HAP-1 (cell line): ENCODE measurements around the gene DMBX1.

Source experiments
- DNase-seq, 2 experiments: peaks; one replicate each; pipeline ENCODE4 v3.0.0-alpha.2; 2016 to 2020; ENCODE audit warnings: low spot score in 2 of 2
- H3K27me3 ChIP-seq: fragments of 250-450 bp; sonication (Bioruptor Pico); 2 replicates; pipeline ENCODE4 v1.5.1; 2020; ENCODE audit warnings: low read depth, mild to moderate bottlenecking, moderate library complexity
- H3K36me3 ChIP-seq: fragments of 250-450 bp; sonication (Bioruptor Pico); replicated peaks from 2 replicates; pipeline ENCODE4 v1.5.1; 2020; ENCODE audit warnings: mild to moderate bottlenecking
- H3K4me1 ChIP-seq: fragments of 250-450 bp; sonication (Bioruptor Pico); 2 replicates; pipeline ENCODE4 v1.5.1; 2020; ENCODE audit warnings: mild to moderate bottlenecking
- H3K4me3 ChIP-seq: fragments of 250-450 bp; sonication (Bioruptor Pico); 2 replicates; pipeline ENCODE4 v1.5.1; 2020; ENCODE audit warnings: mild to moderate bottlenecking, moderate library complexity
- H3K9me3 ChIP-seq: fragments of 250-450 bp; sonication (Bioruptor Pico); 2 replicates; pipeline ENCODE4 v1.5.1; 2020; ENCODE audit warnings: mild to moderate bottlenecking, moderate library complexity
- in situ Hi-C: fragments of 300-500 bp; cut with MboI; formaldehyde crosslinking; loops from 3 replicates; pipeline ENCODE4 v1.14.3; 2020; ENCODE audit warnings: low sequenced_read_pairs, inconsistent platforms, mixed read lengths

DMBX1 gene

DNA sequence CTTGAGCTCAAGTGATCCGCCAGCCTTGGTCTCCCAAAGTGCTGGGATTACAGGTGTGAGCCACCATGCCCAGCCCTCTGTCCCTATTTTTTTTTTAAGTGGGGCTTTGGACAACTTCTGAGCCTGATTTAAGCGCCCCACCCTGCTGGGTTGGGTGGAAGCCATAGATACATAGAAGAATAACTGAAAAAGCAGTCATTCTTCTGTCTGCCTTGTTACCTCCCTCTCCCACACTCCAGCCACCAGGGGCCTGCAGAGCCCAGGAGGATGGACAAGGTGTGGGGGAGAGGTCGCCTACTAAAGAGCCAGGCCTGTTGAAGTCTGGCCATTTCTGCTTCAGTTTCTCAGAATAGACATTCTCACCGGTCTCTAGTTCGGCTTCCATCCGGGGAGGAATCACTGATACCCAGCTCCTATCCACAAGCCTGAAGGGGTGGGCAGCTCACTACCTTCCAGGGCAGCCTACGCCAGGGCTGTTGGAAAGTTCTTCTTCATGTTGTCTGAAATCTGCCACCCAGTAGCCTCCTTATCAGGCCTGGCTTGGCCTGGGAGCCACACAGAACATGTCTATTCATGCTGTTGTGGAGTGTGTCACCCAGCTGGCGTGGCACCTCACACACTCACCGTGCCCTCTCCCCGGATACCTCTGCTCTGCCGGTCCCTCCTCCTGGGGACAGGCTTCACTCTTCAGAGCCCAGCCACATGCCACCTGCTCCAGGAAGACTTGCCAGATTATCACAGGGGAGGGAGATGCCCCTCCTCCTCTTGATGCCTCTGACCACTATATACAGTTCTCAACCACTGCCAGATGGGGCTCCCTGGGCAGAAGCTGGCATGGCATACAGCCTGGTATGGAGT is 34.1 kb downstream of the DMBX1 start:
- Histone ChIP-seq H3K36me3 (no peaks in the 10 kb centered on the region), H3K4me3 (no peak overlapping the region), H3K27me3 (peaks cover 4% of the 10 kb centered on the region), H3K4me1 (peaks cover 16% of the 10 kb centered on the region), H3K9me3 (no peaks in the 10 kb centered on the region)
- no peak for DNase-seq
- in situ Hi-C loops, result no loop called here

DNA sequence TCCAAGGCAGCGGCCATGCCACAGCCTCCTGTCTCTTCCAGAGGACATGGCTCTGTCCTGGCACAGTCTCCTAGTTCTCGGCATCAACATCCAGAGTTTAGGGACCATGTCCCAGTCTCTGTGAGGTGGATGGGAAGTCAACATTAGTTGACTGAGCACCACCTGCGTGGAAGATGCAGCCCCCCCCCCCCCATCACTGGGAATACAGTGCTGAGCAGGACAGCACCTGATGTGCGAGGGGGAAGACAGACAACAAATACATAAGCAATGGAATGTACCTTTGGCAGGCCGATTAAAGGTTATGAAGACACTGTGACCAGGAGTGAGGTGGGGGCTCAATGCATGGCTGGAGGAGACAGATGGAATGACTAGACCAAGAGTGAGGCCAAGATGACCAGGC is 35.2 kb downstream of the DMBX1 start:
- H3K27me3 ChIP-seq, result peaks cover 10% of the 10 kb centered on the region
- no peaks in the 10 kb centered on the region for H3K9me3 ChIP-seq
- no peak for DNase-seq
- no peak overlapping the region for H3K4me3 ChIP-seq
- no peaks in the 10 kb centered on the region for H3K36me3 ChIP-seq
- H3K4me1 ChIP-seq, result peaks cover 16% of the 10 kb centered on the region
- in situ Hi-C loops, result loop anchor here (5.0 kb wide), 1 partner anchor 78 kb away; no protein-coding TSS in a partner anchor

DNA sequence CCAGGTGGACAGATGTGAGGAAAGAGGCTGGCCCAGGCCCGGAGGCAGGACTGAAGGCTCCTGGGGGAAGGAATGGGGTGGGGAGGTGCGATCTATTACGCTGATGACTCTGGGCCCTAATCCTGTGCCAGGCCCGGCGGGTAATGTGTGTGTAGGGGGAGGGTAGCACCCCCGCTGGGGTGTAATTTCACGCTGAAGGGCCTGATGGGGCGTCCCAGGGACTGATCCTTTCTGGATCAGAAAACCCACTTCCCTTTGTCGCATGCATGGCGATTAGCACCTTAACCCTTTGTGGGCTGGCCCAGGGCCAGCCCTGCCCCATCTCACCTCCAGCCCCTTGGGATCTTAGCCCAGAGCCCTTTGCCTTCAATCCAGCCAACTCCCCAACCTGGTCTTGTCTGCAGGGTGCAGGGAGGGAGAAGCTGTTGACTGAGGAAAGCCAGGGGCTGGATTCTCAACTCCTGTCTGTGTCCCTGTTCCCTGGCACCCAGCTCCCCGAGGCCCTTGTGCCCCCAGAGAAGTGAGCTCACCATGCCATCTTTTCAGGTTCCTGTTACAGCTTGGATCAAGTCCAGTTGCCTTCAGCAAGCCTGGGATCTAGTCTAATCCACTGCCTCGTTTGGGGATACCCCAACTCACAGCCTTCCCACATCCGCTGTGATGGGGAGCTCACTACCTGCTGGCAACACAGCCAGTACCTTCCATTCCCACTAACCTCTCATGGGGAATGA is 35.8 kb downstream of the DMBX1 start:
- no peak for DNase-seq
- no peaks in the 10 kb centered on the region for H3K36me3 ChIP-seq
- H3K4me3 ChIP-seq, result no peak overlapping the region
- in situ Hi-C loops, result loop anchor here (5.0 kb wide), 1 partner anchor 78 kb away; no protein-coding TSS in a partner anchor
- no peaks in the 10 kb centered on the region for H3K9me3 ChIP-seq
- peaks cover 13% of the 10 kb centered on the region for H3K4me1 ChIP-seq
- peaks cover 10% of the 10 kb centered on the region for H3K27me3 ChIP-seq

DNA sequence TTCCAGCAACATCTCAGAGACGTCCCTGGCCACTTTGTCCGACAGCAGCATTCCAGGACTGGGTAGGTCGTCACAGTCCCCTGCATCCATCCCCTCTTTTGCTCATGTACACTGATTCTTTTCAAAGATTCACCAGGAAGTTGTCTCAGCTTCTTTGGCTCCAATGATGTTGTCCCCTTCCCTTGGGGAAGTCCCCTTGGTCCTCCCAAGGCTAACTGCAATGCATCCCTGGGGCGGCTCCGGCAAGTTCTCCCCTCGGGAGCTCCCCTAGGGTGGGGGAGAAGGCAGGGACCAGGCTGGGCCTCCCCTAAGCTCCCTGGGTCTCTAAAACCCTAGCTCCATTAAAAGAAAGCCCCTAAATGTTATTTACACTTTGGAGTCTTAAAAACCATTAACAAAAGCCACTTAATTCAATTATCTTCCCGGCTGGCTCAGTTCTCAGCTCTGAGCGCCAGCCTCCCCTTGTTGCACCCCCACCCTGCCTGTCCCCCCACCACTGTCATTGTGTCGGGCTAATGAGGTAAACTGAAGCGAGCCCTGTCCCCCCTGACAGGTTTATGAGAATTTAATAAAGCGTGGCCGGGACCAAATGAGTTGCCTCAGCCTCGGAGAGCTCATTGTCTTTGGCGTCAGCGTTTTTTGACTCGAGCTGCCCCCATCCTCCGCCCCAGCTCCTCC is 36.5 kb downstream of the DMBX1 start:
- H3K4me1 ChIP-seq, result peaks cover 13% of the 10 kb centered on the region; the same call in 1 of the 2 replicates

DNA sequence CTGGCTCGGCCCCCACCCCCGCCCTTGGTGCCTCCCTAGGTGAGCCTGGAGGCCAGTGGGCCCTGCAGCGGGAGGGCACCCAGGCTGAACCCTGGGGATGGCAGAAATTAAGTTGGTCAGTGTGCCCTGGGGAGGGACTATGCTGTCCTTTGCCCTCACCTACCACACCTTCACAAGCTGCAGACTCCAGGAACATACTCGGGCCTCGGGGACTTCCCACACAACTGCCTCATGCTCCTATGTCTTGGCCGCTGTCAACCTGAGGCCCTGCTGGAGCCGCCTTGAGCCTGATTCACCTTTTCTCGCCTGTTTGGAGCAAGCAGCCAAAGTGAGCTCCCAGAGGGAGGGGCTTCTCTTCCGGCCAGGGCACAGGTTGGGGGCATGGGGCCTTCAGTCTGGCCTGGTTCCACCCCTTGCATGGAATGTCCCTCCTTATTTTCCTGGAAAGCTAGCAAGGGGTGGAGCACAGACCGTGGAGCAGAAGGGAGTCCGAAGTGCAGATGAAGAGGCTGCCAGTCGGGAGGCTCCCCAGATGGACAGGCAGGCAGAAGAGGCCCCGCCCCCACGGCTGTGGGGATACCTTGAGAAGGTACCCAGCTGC is 37.2 kb downstream of the DMBX1 start:
- Histone ChIP-seq H3K4me3 (no peak overlapping the region), H3K9me3 (no peaks in the 10 kb centered on the region), H3K4me1 (peaks cover 12% of the 10 kb centered on the region; the same call in 1 of the 2 replicates), H3K27me3 (peaks cover 10% of the 10 kb centered on the region), H3K36me3 (no peaks in the 10 kb centered on the region)
- in situ Hi-C loops, result loop anchor here (5.0 kb wide), 1 partner anchor 79 kb away; no protein-coding TSS in a partner anchor
- DNase-seq, result no peak

More for the DNA sequence above, 36.5 kb downstream of the DMBX1 start:
- Histone ChIP-seq H3K36me3 (no peaks in the 10 kb centered on the region), H3K27me3 (peaks cover 10% of the 10 kb centered on the region), H3K9me3 (no peaks in the 10 kb centered on the region), H3K4me3 (no peak overlapping the region)
- no peak for DNase-seq
- in situ Hi-C loops, result loop anchor here (5.0 kb wide), 1 partner anchor 79 kb away; no protein-coding TSS in a partner anchor

DNA sequence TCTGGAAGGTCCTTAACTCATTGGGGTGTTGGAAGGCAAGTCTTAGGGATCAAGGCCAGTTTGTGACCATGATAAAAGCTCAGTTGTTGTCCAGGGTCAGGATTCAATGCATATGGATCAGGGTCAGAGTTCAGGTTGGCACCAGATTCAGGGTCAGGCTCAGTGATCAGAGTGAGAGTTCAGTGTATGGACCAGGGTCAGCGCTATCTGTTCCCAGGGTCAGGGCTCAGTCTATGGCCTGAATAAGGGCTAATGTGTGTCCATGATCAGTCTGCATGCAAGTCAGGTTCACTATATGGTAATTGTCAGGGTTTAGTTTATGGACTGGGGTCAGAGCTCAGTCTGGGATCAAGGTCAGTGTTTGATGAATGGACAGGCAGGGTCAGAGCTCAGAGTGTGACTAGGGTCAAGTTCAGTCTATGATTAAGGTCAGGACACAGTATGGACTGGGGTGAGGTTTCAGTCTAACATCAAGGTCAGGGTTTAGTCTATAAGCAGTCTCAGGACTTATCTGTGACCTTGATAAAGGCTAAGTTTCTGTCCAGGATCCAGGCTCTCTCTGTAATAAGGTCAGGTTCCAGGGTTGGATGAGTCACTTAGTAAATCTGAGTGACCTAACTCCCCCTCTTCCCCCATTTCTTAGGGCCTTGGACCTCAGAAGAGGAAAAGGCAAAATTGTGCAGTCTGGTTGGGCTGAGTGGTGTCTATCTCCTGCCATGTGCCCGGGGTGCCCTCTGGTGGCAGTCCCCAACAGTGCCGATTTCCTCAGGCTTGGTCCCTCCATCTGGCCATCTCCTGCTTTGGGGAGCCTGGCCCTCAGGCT is 38.0 kb downstream of the DMBX1 start:
- peaks cover 10% of the 10 kb centered on the region for H3K27me3 ChIP-seq
- in situ Hi-C loops, result loop anchor here (5.0 kb wide), 1 partner anchor 80 kb away; no protein-coding TSS in a partner anchor
- no peaks in the 10 kb centered on the region for H3K9me3 ChIP-seq
- no peaks in the 10 kb centered on the region for H3K36me3 ChIP-seq
- no peak overlapping the region for H3K4me3 ChIP-seq
- DNase-seq, result peak; percentile 50 to 88
- peaks cover 3% of the 10 kb centered on the region; the same call in 1 of the 2 replicates for H3K4me1 ChIP-seq

DNA sequence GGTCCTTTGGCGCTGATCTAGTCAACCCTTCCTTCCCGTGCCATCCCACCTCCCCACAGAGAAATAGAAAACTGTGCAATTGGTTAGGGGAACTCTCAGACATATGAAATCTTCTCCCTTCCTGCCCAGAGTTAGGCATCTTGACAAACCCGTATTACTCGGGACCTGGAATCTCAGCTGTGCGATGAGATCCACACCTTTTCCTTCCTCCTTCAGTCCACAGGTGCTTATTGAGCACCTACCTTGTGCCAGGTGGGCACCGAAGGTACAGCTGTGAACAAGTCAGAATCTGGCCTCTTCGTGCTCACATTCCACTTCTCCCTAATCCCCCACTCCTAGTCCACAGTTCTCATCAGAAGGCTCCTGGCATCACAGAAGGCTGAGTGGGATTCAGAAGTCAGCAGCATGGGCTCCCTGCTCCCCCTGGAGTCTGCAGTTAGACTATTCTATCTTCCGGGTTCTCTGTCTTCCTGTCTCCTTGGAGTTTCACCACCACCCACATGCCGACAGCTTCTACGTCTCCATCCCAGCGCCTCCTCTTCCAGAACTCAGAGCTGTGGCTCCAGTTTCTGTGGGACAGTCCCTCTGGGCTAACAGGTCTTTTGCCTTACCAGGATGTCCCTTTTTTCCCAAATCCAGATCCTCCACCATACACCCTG is 38.8 kb downstream of the DMBX1 start:
- in situ Hi-C loops, result loop anchor here (5.0 kb wide), 1 partner anchor 81 kb away; no protein-coding TSS in a partner anchor
- peaks cover 10% of the 10 kb centered on the region for H3K27me3 ChIP-seq
- H3K9me3 ChIP-seq, result no peaks in the 10 kb centered on the region
- no peak for DNase-seq
- no peaks in the 10 kb centered on the region for H3K36me3 ChIP-seq
- 0 out of 2 replicates have a peak, but pooled peaks cover 2% of the 10 kb centered on the region for H3K4me1 ChIP-seq
- no peak overlapping the region for H3K4me3 ChIP-seq

DNA sequence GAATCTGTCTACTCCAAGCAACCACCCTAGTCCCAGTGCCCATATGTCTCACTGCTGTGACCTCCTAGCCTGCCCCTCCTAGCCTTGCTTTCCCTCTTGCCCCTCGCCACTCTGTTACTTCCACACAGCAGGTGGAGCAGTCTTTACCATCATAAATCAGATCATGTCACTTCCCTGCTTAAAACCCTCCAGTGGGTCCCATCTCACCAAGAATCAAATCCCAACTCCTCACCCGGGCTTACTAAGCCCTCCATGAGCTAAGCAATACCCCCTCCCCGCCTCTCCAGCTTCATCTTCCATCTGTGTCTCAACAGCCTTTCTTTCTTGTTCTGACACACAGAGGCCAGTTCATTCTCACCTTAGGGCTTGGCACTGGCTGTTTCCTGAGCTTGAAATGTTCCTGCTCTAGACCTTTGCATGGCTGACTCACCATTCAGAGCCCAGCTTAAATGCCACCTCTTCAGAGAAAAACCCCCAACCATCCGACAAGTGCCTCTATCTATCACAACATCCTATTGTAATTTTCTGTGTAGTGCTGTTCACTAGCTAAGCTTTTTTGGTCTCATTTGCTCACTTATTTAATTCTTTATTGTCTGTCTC is 39.5 kb downstream of the DMBX1 start:
- 0 out of 2 replicates have a peak, but pooled peaks cover 2% of the 10 kb centered on the region for H3K4me1 ChIP-seq
- in situ Hi-C loops, result loop anchor here (5.0 kb wide), 1 partner anchor 82 kb away; no protein-coding TSS in a partner anchor
- peaks cover 10% of the 10 kb centered on the region for H3K27me3 ChIP-seq

DNA sequence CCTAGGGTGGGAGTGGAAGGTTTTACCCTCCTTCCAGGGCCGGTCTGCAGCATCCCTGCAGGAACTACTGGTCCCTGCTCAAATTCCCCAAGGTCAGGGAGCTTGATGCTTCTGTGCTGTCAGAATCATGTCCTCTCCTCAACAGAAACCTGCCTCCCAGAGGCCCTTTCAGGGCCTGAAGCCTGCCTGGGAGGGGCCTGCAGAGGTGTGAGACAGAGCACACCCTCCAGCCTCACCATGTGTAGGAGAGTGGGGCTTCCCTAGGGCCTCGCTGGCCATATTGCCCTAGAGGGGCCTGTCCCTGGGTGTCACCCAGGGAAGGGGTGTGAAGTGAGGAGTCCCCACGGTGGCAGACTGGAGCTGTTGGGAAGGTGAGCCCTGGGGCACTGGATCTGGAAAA is 40.7 kb downstream of the DMBX1 start:
- in situ Hi-C loops, result no loop called here

More for the DNA sequence above, 39.5 kb downstream of the DMBX1 start:
- no peak for DNase-seq
- Histone ChIP-seq H3K4me3 (no peak overlapping the region), H3K36me3 (no peaks in the 10 kb centered on the region), H3K9me3 (no peaks in the 10 kb centered on the region)

DNA sequence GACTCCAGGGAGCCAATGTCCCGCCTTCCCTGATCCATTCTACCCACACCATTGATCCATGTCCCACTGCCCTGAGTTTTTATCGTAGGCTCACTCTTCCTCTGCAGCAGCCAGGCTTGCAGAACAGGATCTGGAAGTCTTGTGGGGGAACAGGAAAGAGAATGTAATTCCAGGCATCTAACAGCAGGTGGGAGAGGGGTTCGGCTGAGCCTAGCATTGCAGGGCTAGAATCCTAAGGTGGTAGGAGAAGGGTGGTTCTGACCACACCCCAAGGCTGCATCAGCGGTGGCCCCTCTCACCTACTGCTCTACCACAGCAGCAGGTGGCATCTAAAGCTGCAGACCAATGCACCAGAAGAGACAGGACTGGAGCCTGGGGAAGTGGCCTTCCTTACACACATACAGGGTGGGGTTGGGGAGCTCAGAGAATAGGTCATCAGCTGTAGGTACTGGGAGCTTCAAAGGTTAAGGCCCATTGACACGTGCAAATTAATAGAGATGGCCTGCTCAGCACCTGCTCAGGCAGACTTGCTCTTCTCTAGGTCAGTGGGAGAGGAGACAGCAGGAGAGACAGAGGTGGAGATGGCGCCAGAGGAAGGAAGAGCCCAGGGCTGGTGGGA is 41.3 kb downstream of the DMBX1 start:
- Histone ChIP-seq H3K36me3 (no peaks in the 10 kb centered on the region), H3K9me3 (no peaks in the 10 kb centered on the region), H3K27me3 (peaks cover 10% of the 10 kb centered on the region), H3K4me1 (0 out of 2 replicates have a peak, but pooled peaks cover 2% of the 10 kb centered on the region), H3K4me3 (no peak overlapping the region)
- DNase-seq, result no peak
- in situ Hi-C loops, result no loop called here

More for the DNA sequence above, 40.7 kb downstream of the DMBX1 start:
- Histone ChIP-seq H3K4me3 (no peak overlapping the region), H3K27me3 (peaks cover 10% of the 10 kb centered on the region), H3K9me3 (no peaks in the 10 kb centered on the region), H3K36me3 (no peaks in the 10 kb centered on the region), H3K4me1 (0 out of 2 replicates have a peak, but pooled peaks cover 2% of the 10 kb centered on the region)
- DNase-seq, result no peak

DNA sequence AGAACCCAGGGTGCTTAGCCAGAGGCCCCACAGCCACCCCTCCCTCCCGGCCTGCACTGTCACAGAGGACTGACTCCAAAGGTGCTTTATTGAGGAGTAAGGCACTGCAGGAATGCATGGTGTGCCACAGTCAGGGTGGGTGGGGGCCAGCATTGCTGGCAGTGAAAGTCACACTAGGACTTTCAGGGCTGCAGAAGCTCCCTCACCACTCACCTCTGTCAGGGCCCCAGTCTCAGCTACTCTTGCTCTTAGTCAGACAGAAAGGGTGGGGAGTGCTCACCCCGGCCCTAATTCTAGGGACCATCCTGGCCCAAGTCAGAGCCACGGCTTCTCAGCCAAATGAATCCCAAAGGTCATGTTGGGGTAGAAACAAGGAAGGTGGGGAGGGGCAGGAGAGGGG is 42.5 kb downstream of the DMBX1 start:
- H3K4me1 ChIP-seq, result no peaks in the 10 kb centered on the region; the same call in 1 of the 2 replicates
- H3K36me3 ChIP-seq, result no peaks in the 10 kb centered on the region
- H3K9me3 ChIP-seq, result no peaks in the 10 kb centered on the region
- H3K4me3 ChIP-seq, result no peak overlapping the region
- in situ Hi-C loops, result no loop called here
- peaks cover 10% of the 10 kb centered on the region for H3K27me3 ChIP-seq
- DNase-seq, result no peak
